ENCODE results near the gene DTNA. TPM values are rescaled to one million over a fixed set of nuclear protein-coding genes. Genes with fewer than 3 reads are reported as not detected.
"Not testable (repeated sequence)": the region's sequence is repeated elsewhere in the genome, so short reads cannot be mapped to it uniquely, and the experiment has no call there.

DTNA gene
- total RNA-seq, 4 donors from 2014 or later: 22.7 to 60.5 (median 43.7) TPM

DNA sequence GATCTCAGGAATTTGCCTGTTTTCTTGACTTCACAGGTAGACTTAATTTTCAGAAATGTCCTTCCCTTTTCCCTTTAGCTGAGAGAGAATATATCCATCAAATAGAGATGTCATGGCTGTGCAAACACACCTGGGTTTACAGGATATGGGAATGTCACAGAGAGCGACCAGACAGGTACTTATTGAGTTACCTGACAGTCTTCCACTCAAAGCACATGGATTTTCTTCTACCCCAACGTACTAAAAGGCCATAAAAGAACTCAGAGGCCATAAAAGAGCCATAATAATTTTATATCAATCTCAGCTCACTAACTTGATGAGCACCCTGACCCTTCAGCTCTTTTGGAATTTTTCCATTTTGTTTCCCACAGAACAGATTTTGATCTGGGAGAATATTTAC, 5.3 kb upstream of the DTNA start:
- TF ChIP-seq, protein P1, sequence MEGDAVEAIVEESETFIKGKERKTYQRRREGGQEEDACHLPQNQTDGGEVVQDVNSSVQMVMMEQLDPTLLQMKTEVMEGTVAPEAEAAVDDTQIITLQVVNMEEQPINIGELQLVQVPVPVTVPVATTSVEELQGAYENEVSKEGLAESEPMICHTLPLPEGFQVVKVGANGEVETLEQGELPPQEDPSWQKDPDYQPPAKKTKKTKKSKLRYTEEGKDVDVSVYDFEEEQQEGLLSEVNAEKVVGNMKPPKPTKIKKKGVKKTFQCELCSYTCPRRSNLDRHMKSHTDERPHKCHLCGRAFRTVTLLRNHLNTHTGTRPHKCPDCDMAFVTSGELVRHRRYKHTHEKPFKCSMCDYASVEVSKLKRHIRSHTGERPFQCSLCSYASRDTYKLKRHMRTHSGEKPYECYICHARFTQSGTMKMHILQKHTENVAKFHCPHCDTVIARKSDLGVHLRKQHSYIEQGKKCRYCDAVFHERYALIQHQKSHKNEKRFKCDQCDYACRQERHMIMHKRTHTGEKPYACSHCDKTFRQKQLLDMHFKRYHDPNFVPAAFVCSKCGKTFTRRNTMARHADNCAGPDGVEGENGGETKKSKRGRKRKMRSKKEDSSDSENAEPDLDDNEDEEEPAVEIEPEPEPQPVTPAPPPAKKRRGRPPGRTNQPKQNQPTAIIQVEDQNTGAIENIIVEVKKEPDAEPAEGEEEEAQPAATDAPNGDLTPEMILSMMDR (IDR thresholded peaks at IDR 0.05): no peak
- DNase-seq (ENCODE audit: low spot score) (no peak), ATAC-seq (ENCODE audit: low FRiP score) (no peak)

DNA sequence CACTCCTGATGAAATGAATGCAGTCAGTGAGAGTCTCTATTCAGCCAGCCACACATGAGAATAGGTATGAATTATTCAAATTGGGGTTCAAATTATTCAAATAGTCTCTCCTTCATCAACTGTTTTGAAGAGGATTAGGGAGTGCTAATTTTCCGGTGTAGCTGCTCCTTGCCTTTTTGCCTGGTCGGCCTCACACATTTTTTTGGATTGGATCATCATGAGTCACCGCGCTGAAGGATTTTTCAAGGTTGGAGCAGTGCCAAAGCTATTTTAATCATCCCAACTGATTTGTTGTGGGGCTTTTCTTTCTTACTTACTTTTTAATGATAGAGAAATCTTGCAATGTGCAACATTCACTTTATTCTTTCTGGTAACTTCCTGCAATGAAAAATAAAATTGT, 2.4 kb upstream of the DTNA start:
- DNase-seq (ENCODE audit: low spot score): no peak
- TF ChIP-seq, protein P1 (IDR thresholded peaks at IDR 0.05): no peak
- ATAC-seq (ENCODE audit: low FRiP score): peak; percentile 42

DNA sequence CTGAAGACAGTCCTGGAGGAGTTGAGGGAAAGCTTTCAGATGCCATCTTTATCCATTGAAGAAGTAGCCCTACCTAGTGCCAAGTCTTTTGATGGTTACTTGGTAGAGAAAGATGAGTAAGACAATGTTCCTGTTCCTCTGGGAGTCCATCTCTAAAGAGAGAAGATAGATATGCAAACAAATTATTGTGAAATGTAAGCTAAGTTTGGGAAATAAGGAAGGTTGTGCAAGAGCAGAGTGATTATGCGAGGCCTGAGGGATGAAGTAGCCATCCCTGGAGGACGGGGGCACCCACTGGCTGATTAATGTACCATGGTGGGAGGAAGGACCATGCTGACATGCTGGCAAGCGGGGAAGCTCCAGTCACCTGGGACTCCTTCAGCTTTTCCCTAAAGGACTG, 994 bp upstream of the DTNA start:
- peak; percentile 94 for ATAC-seq (ENCODE audit: low FRiP score)
- DNase-seq (ENCODE audit: low spot score): no peak
- TF ChIP-seq, protein P1 (IDR thresholded peaks at IDR 0.05): no peak

DNA sequence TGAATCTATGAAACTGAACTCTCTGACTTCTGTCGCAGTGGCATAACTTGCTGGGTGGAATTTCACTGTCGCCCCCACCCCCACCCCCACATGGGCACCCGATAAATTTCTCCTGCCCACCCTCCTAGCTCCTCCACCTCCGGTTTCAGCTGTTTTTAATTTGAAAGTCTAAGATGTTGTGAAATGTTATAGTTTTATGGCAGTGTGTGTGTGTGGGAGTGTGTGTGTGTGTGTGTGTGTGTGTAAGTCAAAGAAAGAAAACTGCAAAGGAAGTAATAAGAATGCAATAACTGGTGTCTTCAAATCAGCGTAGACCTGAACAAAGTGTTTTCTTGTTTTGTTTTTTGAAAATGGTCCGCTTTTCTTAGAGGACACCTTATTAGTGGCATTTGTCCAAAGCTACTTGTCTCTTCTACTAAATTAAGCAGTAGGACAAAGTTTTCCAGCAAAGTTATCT, 388 bp downstream of the DTNA start:
- ATAC-seq (ENCODE audit: low FRiP score) (no peak), DNase-seq (ENCODE audit: low spot score) (no peak)
- TF ChIP-seq, protein P1 (IDR thresholded peaks at IDR 0.05): no peak

DNA sequence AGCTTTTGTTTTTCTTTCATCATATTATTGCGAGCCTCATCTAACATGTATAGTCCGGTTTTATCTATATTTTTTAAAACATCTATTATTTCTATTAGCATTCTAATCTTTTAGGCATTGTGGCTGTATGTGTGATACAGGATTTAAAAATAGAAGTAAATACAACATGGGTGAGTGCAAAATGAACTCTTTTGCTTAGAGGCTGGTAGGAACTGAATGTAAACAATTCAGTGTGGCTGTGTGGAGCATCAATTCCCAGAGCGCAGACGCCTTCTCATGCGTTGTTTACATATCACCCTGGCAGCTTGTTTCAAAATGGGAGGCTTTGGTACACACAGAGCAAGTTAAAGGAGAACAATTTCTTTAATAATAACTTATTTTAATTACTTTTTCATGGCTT, 836 bp downstream of the DTNA start:
- DNase-seq (ENCODE audit: low spot score): no peak
- TF ChIP-seq, protein P1 (IDR thresholded peaks at IDR 0.05): no peak
- no peak for ATAC-seq (ENCODE audit: low FRiP score)

DNA sequence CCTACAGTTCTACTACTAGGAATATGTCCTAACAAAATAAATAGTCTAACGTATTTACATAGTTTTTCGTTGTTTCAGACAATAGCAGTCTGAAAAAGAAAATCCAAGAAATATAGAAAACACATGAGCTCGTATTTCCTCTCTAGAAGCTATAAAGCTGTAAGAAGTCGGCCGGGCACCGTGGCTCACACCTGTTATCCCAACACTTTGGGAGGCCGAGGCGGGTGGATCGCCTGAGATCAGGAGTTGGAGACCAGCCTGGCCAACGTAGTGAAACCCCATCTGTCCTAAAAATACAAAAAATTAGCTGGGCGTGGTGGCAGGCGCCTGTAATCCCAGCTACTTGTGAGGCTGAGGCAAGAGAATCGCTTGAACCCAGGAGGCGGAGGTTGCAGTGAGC, 6.0 kb downstream of the DTNA start:
- DNase-seq (ENCODE audit: low spot score); ATAC-seq (ENCODE audit: low FRiP score): not testable (repeated sequence)

DNA sequence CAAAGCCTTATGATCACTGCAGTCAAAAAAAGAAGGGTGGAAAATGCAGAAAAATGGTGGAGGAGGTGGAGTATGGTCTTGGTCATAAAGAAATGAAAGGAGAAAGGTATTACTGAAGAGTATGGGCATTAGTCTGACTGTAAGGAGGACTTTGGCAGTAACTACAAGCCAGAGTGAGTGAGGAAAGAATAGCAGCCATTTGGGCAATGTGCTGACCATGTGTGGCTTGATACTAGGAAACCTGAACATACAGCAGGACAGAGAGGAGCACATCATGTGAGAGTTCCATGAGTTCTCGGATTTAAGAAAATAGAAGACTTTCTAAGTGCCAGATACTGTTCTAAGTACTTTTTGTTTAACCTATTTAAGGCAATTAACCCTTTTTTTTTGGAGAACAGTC, 8.5 kb downstream of the DTNA start:
- DNase-seq (ENCODE audit: low spot score) (no peak), ATAC-seq (ENCODE audit: low FRiP score) (no peak)
- TF ChIP-seq, protein P1 (IDR thresholded peaks at IDR 0.05): no peak

DNA sequence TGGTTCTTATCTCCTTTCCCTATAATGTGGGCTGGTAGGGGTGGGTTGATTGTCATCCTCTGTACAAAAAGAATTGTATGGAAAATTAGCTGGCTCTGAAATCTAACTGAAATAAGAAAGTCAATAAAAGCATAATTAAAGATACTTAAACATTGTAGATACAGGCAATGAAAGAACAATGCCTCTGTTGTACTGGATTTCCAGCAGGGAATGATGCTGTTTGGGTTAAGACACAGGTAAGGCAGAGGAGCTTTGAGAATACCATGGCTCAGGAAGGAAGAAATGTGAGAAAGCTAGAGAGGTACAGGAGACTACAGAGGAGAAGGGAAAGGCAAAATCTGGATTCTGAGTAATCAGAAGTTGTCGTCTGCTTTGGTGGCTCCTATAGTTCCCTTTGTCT, 10.1 kb downstream of the DTNA start:
- TF ChIP-seq, protein P1 (IDR thresholded peaks at IDR 0.05): no peak

More for the DNA sequence above, 10.1 kb downstream of the DTNA start:
- ATAC-seq (ENCODE audit: low FRiP score) (no peak), DNase-seq (ENCODE audit: low spot score) (no peak)
